ENCODE results near the gene ZMYM2. TPM values are rescaled to one million over a fixed set of nuclear protein-coding genes. Genes with fewer than 3 reads are reported as not detected.

ZMYM2 gene
- total and polyA plus RNA-seq, 2 experiments from 2014 or later = 87.9 to 159 TPM

DNA sequence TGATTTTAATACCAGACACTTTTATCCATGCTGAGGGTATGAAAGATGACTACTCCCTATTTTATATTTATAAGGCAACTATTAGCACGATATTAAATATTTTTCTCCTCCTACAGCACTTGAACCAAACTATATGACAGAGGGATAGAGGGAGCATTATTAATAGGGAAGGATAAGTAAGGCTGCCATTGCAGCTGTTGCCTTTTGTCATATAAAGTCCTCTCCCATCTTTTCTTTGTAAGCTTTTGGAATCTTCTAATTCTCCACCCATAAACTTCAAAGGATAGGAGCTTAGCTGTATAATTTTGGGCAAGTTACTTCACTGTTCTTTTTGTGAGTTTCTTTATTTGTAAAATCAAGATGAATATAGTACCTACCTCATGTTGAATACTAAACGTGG lies 95.4 kb downstream of the ZMYM2 start (continued):
- TF ChIP-seq, protein P1, sequence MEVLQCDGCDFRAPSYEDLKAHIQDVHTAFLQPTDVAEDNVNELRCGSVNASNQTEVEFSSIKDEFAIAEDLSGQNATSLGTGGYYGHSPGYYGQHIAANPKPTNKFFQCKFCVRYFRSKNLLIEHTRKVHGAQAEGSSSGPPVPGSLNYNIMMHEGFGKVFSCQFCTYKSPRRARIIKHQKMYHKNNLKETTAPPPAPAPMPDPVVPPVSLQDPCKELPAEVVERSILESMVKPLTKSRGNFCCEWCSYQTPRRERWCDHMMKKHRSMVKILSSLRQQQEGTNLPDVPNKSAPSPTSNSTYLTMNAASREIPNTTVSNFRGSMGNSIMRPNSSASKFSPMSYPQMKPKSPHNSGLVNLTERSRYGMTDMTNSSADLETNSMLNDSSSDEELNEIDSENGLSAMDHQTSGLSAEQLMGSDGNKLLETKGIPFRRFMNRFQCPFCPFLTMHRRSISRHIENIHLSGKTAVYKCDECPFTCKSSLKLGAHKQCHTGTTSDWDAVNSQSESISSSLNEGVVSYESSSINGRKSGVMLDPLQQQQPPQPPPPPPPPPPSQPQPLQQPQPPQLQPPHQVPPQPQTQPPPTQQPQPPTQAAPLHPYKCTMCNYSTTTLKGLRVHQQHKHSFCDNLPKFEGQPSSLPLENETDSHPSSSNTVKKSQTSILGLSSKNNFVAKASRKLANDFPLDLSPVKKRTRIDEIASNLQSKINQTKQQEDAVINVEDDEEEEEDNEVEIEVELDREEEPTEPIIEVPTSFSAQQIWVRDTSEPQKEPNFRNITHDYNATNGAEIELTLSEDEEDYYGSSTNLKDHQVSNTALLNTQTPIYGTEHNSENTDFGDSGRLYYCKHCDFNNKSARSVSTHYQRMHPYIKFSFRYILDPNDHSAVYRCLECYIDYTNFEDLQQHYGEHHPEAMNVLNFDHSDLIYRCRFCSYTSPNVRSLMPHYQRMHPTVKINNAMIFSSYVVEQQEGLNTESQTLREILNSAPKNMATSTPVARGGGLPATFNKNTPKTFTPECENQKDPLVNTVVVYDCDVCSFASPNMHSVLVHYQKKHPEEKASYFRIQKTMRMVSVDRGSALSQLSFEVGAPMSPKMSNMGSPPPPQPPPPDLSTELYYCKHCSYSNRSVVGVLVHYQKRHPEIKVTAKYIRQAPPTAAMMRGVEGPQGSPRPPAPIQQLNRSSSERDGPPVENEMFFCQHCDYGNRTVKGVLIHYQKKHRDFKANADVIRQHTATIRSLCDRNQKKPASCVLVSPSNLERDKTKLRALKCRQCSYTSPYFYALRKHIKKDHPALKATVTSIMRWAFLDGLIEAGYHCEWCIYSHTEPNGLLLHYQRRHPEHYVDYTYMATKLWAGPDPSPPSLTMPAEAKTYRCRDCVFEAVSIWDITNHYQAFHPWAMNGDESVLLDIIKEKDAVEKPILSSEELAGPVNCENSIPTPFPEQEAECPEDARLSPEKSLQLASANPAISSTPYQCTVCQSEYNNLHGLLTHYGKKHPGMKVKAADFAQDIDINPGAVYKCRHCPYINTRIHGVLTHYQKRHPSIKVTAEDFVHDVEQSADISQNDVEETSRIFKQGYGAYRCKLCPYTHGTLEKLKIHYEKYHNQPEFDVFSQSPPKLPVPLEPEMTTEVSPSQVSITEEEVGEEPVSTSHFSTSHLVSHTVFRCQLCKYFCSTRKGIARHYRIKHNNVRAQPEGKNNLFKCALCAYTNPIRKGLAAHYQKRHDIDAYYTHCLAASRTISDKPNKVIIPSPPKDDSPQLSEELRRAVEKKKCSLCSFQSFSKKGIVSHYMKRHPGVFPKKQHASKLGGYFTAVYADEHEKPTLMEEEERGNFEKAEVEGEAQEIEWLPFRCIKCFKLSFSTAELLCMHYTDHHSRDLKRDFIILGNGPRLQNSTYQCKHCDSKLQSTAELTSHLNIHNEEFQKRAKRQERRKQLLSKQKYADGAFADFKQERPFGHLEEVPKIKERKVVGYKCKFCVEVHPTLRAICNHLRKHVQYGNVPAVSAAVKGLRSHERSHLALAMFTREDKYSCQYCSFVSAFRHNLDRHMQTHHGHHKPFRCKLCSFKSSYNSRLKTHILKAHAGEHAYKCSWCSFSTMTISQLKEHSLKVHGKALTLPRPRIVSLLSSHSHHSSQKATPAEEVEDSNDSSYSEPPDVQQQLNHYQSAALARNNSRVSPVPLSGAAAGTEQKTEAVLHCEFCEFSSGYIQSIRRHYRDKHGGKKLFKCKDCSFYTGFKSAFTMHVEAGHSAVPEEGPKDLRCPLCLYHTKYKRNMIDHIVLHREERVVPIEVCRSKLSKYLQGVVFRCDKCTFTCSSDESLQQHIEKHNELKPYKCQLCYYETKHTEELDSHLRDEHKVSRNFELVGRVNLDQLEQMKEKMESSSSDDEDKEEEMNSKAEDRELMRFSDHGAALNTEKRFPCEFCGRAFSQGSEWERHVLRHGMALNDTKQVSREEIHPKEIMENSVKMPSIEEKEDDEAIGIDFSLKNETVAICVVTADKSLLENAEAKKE (CRISPR knock-in tag; IDR thresholded peaks at IDR 0.05) = no peak
- no peak for TF ChIP-seq JUNB (IDR thresholded peaks at IDR 0.05; ENCODE audit: unreplicated experiment)
- no peak for TF ChIP-seq EZH2 (IDR thresholded peaks at IDR 0.05; ENCODE audit: low read depth, unreplicated experiment)
- no peak for TF ChIP-seq POLR2AphosphoS5 (IDR thresholded peaks at IDR 0.05; ENCODE audit: low read depth)

DNA sequence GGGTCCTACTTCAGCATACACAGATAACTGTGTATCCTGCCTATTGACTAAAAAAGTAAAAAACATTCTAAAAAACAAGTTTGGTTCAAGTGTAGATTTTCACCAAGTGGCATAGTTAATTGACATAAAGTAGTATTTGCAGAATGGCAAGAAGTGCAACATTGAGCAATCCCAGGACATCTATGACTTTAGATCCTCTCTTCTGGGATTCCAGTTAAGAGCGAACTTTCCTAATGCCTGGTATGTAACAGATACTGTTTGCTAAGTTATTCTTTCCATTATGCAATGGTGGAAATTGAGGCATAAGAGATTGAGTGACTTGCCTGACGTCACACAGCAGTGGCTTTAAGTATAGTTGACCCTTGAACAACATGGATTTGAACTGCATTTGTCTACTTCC lies 96.1 kb downstream of the ZMYM2 start:
- no peaks in the 10 kb centered on the region for H3K27me3 Mint-ChIP-seq (ENCODE audit: insufficient read depth, low read depth, poor library complexity)
- Histone ChIP-seq H3K4me3 (no peak overlapping the region), H3K27me3 (ENCODE audit: insufficient read depth) (no peaks in the 10 kb centered on the region), H3K4me1 (ENCODE audit: insufficient read depth) (peaks cover 23% of the 10 kb centered on the region), H3K27ac (ENCODE audit: low read depth) (peak overlapping the region; percentile 64), H3K79me2 (replicated peaks; ENCODE audit: insufficient read depth) (peaks cover 19% of the 10 kb centered on the region; the same call in 1 of the 2 replicates), H3F3A (replicated peaks; ENCODE audit: low read depth) (no peaks in the 10 kb centered on the region), H3K9me2 (ENCODE audit: insufficient read depth) (no peaks in the 10 kb centered on the region), H3K4me2 (peak overlapping the region; percentile 26; the same call in 1 of the 2 replicates), H2AFZ (no peak overlapping the region), H4K20me1 (replicated peaks; ENCODE audit: insufficient read depth) (no peaks in the 10 kb centered on the region; the same call in 1 of the 2 replicates), H3K36me3 (ENCODE audit: insufficient read depth) (peaks cover 9% of the 10 kb centered on the region; the same call in 1 of the 2 replicates)
- no peak for DNase-seq (ENCODE audit: low spot score)
- peaks cover 36% of the 10 kb centered on the region for H3K4me1 Mint-ChIP-seq
- peaks cover 52% of the 10 kb centered on the region for H3K36me3 Mint-ChIP-seq (ENCODE audit: low read depth)
- peak overlapping the region; percentile 38 for H3K27ac Mint-ChIP-seq
- no peak for ATAC-seq
- no peak overlapping the region for H3K4me3 Mint-ChIP-seq
- no peaks in the 10 kb centered on the region for H3K9me3 Mint-ChIP-seq
- TF ChIP-seq CREB1 (CRISPR knock-in tag; IDR thresholded peaks at IDR 0.05; ENCODE audit: low read depth) (no peak), ZNF114 (CRISPR knock-in tag; IDR thresholded peaks at IDR 0.05) (no peak), STAT1 (IDR thresholded peaks at IDR 0.05; ENCODE audit: unreplicated experiment) (no peak), NANOG (IDR thresholded peaks at IDR 0.05; ENCODE audit: borderline replicate concordance) (no peak)
- TF ChIP-seq, protein P2, sequence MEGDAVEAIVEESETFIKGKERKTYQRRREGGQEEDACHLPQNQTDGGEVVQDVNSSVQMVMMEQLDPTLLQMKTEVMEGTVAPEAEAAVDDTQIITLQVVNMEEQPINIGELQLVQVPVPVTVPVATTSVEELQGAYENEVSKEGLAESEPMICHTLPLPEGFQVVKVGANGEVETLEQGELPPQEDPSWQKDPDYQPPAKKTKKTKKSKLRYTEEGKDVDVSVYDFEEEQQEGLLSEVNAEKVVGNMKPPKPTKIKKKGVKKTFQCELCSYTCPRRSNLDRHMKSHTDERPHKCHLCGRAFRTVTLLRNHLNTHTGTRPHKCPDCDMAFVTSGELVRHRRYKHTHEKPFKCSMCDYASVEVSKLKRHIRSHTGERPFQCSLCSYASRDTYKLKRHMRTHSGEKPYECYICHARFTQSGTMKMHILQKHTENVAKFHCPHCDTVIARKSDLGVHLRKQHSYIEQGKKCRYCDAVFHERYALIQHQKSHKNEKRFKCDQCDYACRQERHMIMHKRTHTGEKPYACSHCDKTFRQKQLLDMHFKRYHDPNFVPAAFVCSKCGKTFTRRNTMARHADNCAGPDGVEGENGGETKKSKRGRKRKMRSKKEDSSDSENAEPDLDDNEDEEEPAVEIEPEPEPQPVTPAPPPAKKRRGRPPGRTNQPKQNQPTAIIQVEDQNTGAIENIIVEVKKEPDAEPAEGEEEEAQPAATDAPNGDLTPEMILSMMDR (conservative IDR thresholded peaks at IDR 0.05; ENCODE audit: low read depth in 2 of 2) = no peak
- TF ChIP-seq, protein P1 (CRISPR knock-in tag; IDR thresholded peaks at IDR 0.05) = no peak

All from GM23338 (cell line).